Breast epithelium (tissue), 4 donors: ENCODE results near the gene SEBOX. TPM values are rescaled to one million over a fixed set of nuclear protein-coding genes. Genes with fewer than 3 reads are reported as not detected.
A peak's percentile ranks its signal among the peaks of the same experiment; 100 is the strongest.

Source experiments
- DNase-seq, 2 donors: peaks; one replicate each; pipeline ENCODE4 v3.0.0-alpha.2; 2019; ENCODE audit warnings: low spot score in 2 of 2
- H3K27ac ChIP-seq, 2 donors: fragments of 200-600 bp; sonication (generic) in 1 of 2; one replicate each; pipeline ENCODE4 v1.5.1; 2016 to 2019; ENCODE audit warnings: mild to moderate bottlenecking in 1 of 2
- H3K27me3 ChIP-seq, 2 donors: fragments of 200-600 bp; sonication (generic) in 1 of 2; one replicate each; pipeline versions ENCODE4 v1.5.1 to v1.6.0; 2017 to 2019; ENCODE audit warnings: control low read depth in 1 of 2, mild to moderate bottlenecking in 1 of 2
- H3K36me3 ChIP-seq: fragments of 200-600 bp; one replicate; pipeline ENCODE4 v1.5.1; 2019
- H3K4me1 ChIP-seq, 2 donors: fragments of 200-600 bp; sonication (generic); one replicate each; pipeline ENCODE4 v1.5.1; 2016 to 2019; ENCODE audit warnings: control low read depth in 1 of 2
- H3K4me3 ChIP-seq, 3 donors: fragments of 200-600 bp; sonication (generic); 1 replicate in 2 of 3; 2 replicates in 1 of 3; pipeline ENCODE4 v1.5.1; 2016 to 2019; ENCODE audit warnings: mild to moderate bottlenecking in 3 of 3, moderate library complexity in 2 of 3
- H3K9me3 ChIP-seq, 2 donors: fragments of 200-600 bp; sonication (generic) in 1 of 2; one replicate each; pipeline ENCODE4 v1.5.1; 2016 to 2019; ENCODE audit warnings: control low read depth in 1 of 2
- CTCF ChIP-seq, 3 donors: fragments of 450-650 bp; IDR thresholded peaks; one replicate each; pipeline ENCODE4 v1.5.1; 2016 to 2017; ENCODE audit warnings: antibody characterized with exemption in 3 of 3, mild to moderate bottlenecking in 3 of 3, moderate library complexity in 3 of 3
- POLR2A ChIP-seq: fragments of 450-650 bp; IDR thresholded peaks from one replicate; pipeline ENCODE4 v1.6.1; 2016; ENCODE audit warnings: antibody characterized with exemption, mild to moderate bottlenecking, moderate library complexity
- POLR2AphosphoS5 ChIP-seq, 3 donors: sonication (generic); formaldehyde crosslinking; IDR thresholded peaks; one replicate each; pipeline ENCODE4 v1.6.1; 2017; ENCODE audit warnings: antibody characterized with exemption in 3 of 3
- intact Hi-C: fragments of 100-400 bp; cut with DNase I; formaldehyde crosslinking; loops from one replicate; pipeline ENCODE4 v1.15.1; 2023; ENCODE audit warnings: low total_unique reads
- total RNA-seq, 3 donors: library from RNA; depleted of rRNA; stranded (reverse); fragments of >200 nt; gene quantifications; one replicate each; pipeline ENCODE4 v1.1.0, GENCODE V29; 2016

SEBOX gene
- total RNA-seq, 3 donors from 2014 or later: not detected

DNA sequence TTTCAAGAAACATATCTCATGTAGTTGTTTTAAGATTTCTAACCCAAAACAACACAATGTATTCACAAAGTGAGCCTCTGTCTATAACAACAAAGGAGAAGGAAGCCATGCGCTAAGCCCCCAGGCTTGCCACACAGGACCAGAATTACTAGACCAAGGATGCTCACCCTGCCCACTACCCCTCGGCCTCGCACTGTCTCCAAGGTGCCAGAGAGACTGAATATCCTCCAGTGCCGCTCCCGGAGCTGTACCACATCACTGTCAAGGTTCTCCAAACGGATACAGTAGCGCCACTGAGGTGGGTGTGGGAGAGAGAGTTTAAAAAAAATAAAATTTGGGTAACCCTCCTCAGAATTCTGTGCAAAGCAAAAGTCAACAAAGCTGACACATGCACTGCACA lies 14.7 kb downstream of the SEBOX start:
- no peak for DNase-seq
- Histone ChIP-seq H3K36me3 (no peaks in the 10 kb centered on the region), H3K9me3 (no peaks in the 10 kb centered on the region), H3K27ac (no peak overlapping the region), H3K27me3 (no peaks in the 10 kb centered on the region), H3K4me1 (peaks cover 3 to 17% of the 10 kb centered on the region in 2 donors), H3K4me3 (no peak overlapping the region)
- TF ChIP-seq CTCF (IDR thresholded peaks at IDR 0.05) (no peak), POLR2A (no peak), POLR2AphosphoS5 (IDR thresholded peaks at IDR 0.05) (no peak)
- intact Hi-C loops: no loop called here

GRCh38 chr17:28348979-28349378 lies 16.0 kb downstream of the SEBOX start:
- Histone ChIP-seq H3K9me3 (no peaks in the 10 kb centered on the region), H3K27me3 (no peaks in the 10 kb centered on the region), H3K36me3 (peaks cover 6% of the 10 kb centered on the region), H3K4me3 (no peak overlapping the region), H3K4me1 (peaks cover 3 to 17% of the 10 kb centered on the region in 2 donors), H3K27ac (no peak overlapping the region)
- intact Hi-C loops: no loop called here
- TF ChIP-seq POLR2AphosphoS5 (IDR thresholded peaks at IDR 0.05) (no peak), CTCF (IDR thresholded peaks at IDR 0.05) (no peak), POLR2A (no peak)
- DNase-seq: no peak

DNA sequence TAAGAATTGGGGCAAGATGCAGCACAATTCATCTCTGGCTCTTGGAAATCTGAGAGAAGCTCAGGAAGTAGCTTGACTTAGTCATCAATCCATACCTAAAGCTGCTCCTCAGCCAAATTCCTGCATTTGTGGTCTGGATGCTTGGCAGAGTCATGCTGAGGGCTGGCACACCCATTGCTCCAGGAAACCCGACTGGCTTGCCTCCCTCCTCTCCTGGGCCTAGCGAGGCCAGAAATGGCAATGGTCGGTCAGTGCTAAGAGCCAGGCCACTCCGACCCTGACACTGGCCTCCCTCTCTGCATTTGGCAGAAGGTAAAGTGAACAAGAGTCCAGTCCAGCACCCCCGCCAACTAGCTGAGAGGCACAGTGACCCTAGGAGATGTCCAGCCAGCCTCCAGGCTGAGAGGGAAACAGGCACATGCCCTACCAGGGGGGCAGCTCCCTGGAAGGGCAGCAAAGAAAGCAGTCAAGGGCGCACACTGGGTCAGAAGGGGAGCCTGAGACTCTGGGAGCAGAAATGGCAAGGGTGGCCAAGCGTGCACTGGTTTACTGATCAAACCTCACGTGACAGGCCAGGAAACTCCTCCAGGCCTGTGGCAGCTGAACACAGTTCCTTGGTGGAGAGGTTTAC lies 17.6 kb downstream of the SEBOX start:
- no peaks in the 10 kb centered on the region for H3K9me3 ChIP-seq
- no peak overlapping the region for H3K4me3 ChIP-seq
- peak overlapping the region; percentile 78 to 85 for H3K27ac ChIP-seq
- H3K4me1 ChIP-seq: peaks cover 3 to 17% of the 10 kb centered on the region in 2 donors
- H3K36me3 ChIP-seq: peaks cover 6% of the 10 kb centered on the region
- DNase-seq: peak in 1 of 2 donors; percentile 69
- no peak for TF ChIP-seq POLR2A
- peak in 1 of 3 donors; percentile 8 for TF ChIP-seq POLR2AphosphoS5 (IDR thresholded peaks at IDR 0.05)
- no peak for TF ChIP-seq CTCF (IDR thresholded peaks at IDR 0.05)
- intact Hi-C loops: no loop called here
- H3K27me3 ChIP-seq: no peaks in the 10 kb centered on the region

DNA sequence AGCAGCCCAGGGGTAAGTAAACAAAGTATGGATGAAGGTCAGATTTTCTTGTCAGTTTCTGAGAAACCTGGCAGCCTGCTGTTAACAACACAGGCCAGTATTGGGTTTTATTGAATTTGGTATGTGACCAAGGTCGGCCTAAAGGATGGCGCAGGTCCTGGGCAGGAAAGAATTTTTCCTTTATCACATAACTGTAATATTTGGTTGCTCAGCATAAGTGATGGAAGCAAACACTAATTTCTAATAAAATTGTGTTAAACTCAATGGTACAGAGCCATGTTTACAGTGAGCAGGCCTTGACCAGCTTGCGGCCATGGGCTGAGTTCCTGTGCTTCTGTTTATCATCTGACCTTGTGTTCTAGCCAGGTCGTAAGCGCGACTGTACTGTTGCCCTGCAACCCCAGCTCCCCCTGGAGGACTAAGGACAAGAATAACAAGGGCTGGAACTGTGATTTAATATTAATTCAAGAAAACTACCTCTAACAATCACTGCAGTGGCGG lies 18.2 kb downstream of the SEBOX start:
- no peak overlapping the region for H3K4me3 ChIP-seq

More for the DNA sequence above, 18.2 kb downstream of the SEBOX start:
- Histone ChIP-seq H3K27ac (peak overlapping the region; percentile 75 to 78), H3K4me1 (peaks cover 3 to 17% of the 10 kb centered on the region in 2 donors), H3K36me3 (peaks cover 6% of the 10 kb centered on the region), H3K27me3 (no peaks in the 10 kb centered on the region), H3K9me3 (no peaks in the 10 kb centered on the region)
- intact Hi-C loops: no loop called here
- TF ChIP-seq POLR2AphosphoS5 (IDR thresholded peaks at IDR 0.05): no peak
- peak in 1 of 3 donors; percentile 20 for TF ChIP-seq CTCF (IDR thresholded peaks at IDR 0.05)
- TF ChIP-seq POLR2A: no peak
- no peak for DNase-seq
